ENCODE data around the gene OR52D1.

Gene OR52D1

DNA sequence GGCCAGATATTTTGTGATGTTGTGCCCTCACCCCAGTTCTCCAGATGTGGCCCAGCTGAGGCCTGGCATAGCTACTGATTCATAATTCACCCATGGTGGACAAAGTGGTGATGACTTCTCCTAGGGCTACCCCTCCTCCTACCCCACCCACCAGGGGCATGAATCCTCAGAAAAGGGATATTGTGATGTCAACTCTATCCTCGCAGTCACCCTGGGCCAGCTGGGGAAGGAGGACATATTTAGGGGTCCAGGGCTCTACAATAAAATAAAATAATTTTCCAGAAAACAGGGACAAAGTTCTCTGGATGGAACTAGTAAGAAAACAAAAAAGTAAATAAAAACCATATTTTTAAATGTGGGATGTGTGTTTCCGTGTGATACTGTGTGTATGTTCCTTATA lies 28.1 kb downstream of the OR52D1 start, which contains the start of gene UBQLNL:
TSS of gene UBQLNL (minus strand) at position 101 of the 400 bp plus-strand sequence. CDS start 258 bp downstream, outside the sequence.
- TF ChIP-seq TAF1 (IDR thresholded peaks at IDR 0.05; ENCODE audit: borderline replicate concordance, low read depth, low read length) (no peak), POLR2A (IDR thresholded peaks at IDR 0.05; ENCODE audit: low read depth, low read length) (no peak), POLR2AphosphoS5 (IDR thresholded peaks at IDR 0.05; ENCODE audit: low read depth, low read length) (no peak)
- DNase-seq (ENCODE audit: insufficient read length) (no peak), FAIRE-seq (no peak)

- TF ChIP-seq TAF1 (IDR thresholded peaks at IDR 0.05; ENCODE audit: borderline replicate concordance, low read depth, low read length) (no peak), POLR2A (IDR thresholded peaks at IDR 0.05; ENCODE audit: low read depth, low read length) (no peak), POLR2AphosphoS5 (IDR thresholded peaks at IDR 0.05; ENCODE audit: low read depth, low read length) (no peak)
- DNase-seq (ENCODE audit: insufficient read length) = no peak
These were observed 33.1 kb downstream of the OR52D1 start for GRCh38 chr11:5521540-5521939.

DNA sequence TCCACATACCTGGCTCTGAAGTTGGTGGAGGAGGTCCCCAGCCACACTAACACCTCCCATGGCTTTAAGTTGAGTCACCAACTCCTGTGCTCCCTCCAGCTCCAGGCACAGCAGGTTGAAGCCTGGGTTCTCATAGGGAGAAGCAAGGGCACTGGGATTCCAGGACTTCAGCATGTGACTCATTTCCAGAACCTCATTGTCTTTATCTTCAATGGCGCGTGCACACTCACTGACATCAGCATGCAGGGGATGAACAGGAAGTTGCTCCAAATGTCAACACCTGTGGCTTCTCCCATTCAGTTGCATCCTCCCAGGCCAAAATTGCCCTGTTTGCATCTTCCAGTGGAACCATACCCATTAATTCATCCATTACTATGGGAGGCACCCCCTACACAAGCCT lies 33.8 kb downstream of the OR52D1 start:
- no peak for TF ChIP-seq POLR2A (IDR thresholded peaks at IDR 0.05; ENCODE audit: low read depth, low read length)
- TF ChIP-seq TAF1 (IDR thresholded peaks at IDR 0.05; ENCODE audit: borderline replicate concordance, low read depth, low read length) = no peak
- TF ChIP-seq POLR2AphosphoS5 (IDR thresholded peaks at IDR 0.05; ENCODE audit: low read depth, low read length) = no peak
- no peak for DNase-seq (ENCODE audit: insufficient read length)
- FAIRE-seq = no peak

More at GRCh38 chr11:5521540-5521939, 33.1 kb downstream of the OR52D1 start:
- FAIRE-seq = no peak

GRCh38 chr11:5524756-5525155 lies 36.3 kb downstream of the OR52D1 start:
- TF ChIP-seq POLR2A (IDR thresholded peaks at IDR 0.05; ENCODE audit: low read depth, low read length) (no peak), TAF1 (IDR thresholded peaks at IDR 0.05; ENCODE audit: borderline replicate concordance, low read depth, low read length) (no peak), POLR2AphosphoS5 (IDR thresholded peaks at IDR 0.05; ENCODE audit: low read depth, low read length) (no peak)

GRCh38 chr11:5527716-5528115 lies 39.2 kb downstream of the OR52D1 start:
- no peak for TF ChIP-seq TAF1 (IDR thresholded peaks at IDR 0.05; ENCODE audit: borderline replicate concordance, low read depth, low read length)
- TF ChIP-seq POLR2A (IDR thresholded peaks at IDR 0.05; ENCODE audit: low read depth, low read length) = no peak
- TF ChIP-seq POLR2AphosphoS5 (IDR thresholded peaks at IDR 0.05; ENCODE audit: low read depth, low read length) = no peak
- FAIRE-seq = no peak
- no peak for DNase-seq (ENCODE audit: insufficient read length)

More at GRCh38 chr11:5524756-5525155, 36.3 kb downstream of the OR52D1 start:
- FAIRE-seq = no peak
- no peak for DNase-seq (ENCODE audit: insufficient read length)

DNA sequence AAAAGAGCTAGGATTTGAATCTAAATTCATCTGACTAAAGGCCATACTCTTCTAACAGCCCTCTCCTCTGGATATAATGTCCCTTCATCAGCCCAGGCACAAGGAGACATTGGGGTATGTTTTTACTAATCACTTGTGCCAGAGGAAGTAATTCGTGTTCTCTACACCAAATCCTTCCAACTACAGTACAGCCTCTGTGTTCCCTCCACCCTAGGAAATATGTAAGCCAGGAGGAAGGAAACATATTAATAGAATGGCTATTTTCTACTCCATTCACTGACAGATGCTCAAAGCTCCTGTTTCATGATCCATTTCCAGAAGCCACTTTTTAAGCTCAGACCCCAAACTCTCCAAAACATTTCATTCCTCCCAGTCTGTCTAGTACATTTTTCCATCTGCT lies 40.0 kb downstream of the OR52D1 start:
- FAIRE-seq (no peak), DNase-seq (ENCODE audit: insufficient read length) (no peak)
- TF ChIP-seq POLR2AphosphoS5 (IDR thresholded peaks at IDR 0.05; ENCODE audit: low read depth, low read length) (no peak), POLR2A (IDR thresholded peaks at IDR 0.05; ENCODE audit: low read depth, low read length) (no peak), TAF1 (IDR thresholded peaks at IDR 0.05; ENCODE audit: borderline replicate concordance, low read depth, low read length) (no peak)

GRCh38 chr11:5531053-5531831 lies 42.8 kb downstream of the OR52D1 start:
- FAIRE-seq = no peak

GRCh38 chr11:5534046-5534445 lies 45.6 kb downstream of the OR52D1 start:
- DNase-seq (ENCODE audit: insufficient read length) (no peak), FAIRE-seq (no peak)
- TF ChIP-seq POLR2AphosphoS5 (IDR thresholded peaks at IDR 0.05; ENCODE audit: low read depth, low read length) (no peak), POLR2A (IDR thresholded peaks at IDR 0.05; ENCODE audit: low read depth, low read length) (no peak), TAF1 (IDR thresholded peaks at IDR 0.05; ENCODE audit: borderline replicate concordance, low read depth, low read length) (no peak)

More at GRCh38 chr11:5531053-5531831, 42.8 kb downstream of the OR52D1 start:
- TF ChIP-seq TAF1 (IDR thresholded peaks at IDR 0.05; ENCODE audit: borderline replicate concordance, low read depth, low read length) (no peak), POLR2AphosphoS5 (IDR thresholded peaks at IDR 0.05; ENCODE audit: low read depth, low read length) (no peak), POLR2A (IDR thresholded peaks at IDR 0.05; ENCODE audit: low read depth, low read length) (no peak)
- DNase-seq (ENCODE audit: insufficient read length) = no peak

- DNase-seq (ENCODE audit: insufficient read length) = no peak
- no peak for TF ChIP-seq POLR2A (IDR thresholded peaks at IDR 0.05; ENCODE audit: low read depth, low read length)
- TF ChIP-seq TAF1 (IDR thresholded peaks at IDR 0.05; ENCODE audit: borderline replicate concordance, low read depth, low read length) = no peak
- TF ChIP-seq POLR2AphosphoS5 (IDR thresholded peaks at IDR 0.05; ENCODE audit: low read depth, low read length) = no peak
- no peak for FAIRE-seq
These were observed 48.0 kb downstream of the OR52D1 start for GRCh38 chr11:5536482-5536881.
